ENCODE measurements around the gene ACTBL2.
"Not testable (repeated sequence)": the region's sequence is repeated elsewhere in the genome, so short reads cannot be mapped to it uniquely, and the experiment has no call there.

The ACTBL2 gene

DNA sequence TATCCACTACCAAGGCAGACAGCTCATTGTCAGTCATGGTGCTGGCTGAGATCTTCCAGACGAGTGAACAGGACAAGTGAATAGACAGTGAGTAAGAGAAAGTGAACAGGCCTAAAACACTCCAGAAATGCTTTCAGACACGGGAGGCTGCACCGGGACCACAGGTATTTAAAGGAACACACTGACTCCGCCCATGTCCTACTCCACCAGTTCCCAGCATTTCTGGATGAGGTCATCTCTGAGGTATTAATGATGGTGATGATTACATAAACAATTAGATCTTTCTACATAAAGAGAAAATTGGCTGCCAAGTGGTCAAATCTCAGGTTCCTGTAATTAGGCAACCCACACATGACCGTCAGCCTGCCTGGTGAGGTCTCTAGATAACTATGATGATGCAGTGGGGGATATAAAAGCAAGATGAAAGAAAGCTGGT lies at the start of gene ACTBL2:
Gene ACTBL2 (minus strand): TSS at position 141 of the 436 bp plus-strand sequence. CDS start 104 bp downstream, at position 37.
- no peak for DNase-seq

- no peak for DNase-seq
These were observed 48.7 kb upstream of the ACTBL2 start for GRCh38 chr5:57531333-57531732.

- DNase-seq: no peak
These were observed 47.3 kb upstream of the ACTBL2 start for GRCh38 chr5:57529864-57530263.

DNA sequence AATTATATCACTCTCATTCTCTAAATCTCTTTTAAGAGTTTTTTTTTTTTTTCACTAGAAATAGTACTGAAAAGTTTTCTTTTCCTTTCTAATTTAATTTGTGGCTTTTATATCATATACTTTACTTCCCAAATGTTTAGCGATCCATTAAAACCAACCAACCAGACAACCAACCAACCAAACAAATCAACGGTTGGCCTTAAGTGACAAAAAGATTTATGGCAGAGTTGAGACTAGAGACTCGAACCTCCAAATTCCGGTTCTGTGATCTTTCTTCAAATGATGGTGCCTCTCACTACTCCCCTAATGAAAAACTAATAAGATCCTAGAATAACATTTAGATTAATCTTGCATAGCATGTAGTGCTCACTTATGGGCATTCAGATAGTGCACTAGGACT lies 45.3 kb upstream of the ACTBL2 start:
- no peak for DNase-seq

GRCh38 chr5:57524348-57525060 lies 41.9 kb upstream of the ACTBL2 start:
- no peak for DNase-seq

DNA sequence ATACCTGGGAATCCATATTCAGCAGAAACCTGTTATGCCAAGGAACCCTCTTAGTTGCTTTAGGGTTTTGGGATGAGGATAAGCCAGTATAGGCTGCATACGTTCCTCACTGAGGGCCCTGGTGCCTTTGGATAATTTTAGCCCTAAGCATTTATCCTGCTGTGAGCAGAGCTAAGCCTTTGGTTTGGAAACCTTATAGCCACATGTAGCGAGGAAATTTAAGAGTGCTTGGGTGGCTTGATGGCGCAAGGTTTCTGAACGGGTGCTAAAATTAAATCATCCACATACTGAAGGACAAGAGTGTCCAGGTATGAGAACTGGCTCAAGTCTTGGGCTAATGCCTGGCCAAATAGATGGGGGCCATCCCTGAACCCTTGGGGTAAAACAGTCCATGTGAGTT lies 39.9 kb upstream of the ACTBL2 start:
- not testable (repeated sequence) for DNase-seq

- not testable (repeated sequence) for DNase-seq
These were observed 35.8 kb upstream of the ACTBL2 start for GRCh38 chr5:57518415-57518814.

DNA sequence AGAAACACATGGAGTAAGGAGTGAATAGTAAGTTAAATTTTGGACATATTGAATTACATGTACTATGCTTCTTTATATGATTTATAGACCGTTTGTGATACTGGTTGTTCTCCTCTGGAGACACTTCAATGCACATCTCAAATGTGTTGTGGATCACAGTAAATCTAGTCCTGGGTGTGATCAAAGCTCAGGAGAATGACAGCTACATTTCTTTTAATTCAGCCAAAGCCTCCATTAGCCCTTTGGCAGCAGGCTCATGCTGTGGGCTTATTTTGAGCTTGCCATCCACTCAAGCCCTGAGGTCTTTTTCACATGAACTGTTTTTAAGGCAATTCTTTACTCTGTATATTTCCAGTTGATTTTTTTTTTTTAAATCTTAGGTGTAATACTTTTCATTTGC lies 34.6 kb upstream of the ACTBL2 start:
- no peak for DNase-seq

- DNase-seq: no peak
These were observed 31.2 kb upstream of the ACTBL2 start for GRCh38 chr5:57513785-57514184.

GRCh38 chr5:57511321-57511720 lies 28.7 kb upstream of the ACTBL2 start:
- no peak for DNase-seq

GRCh38 chr5:57509501-57510260 lies 27.1 kb upstream of the ACTBL2 start:
- DNase-seq: no peak

GRCh38 chr5:57508211-57508610 lies 25.6 kb upstream of the ACTBL2 start:
- no peak for DNase-seq

- DNase-seq: no peak
These were observed 22.9 kb upstream of the ACTBL2 start for GRCh38 chr5:57505272-57506200.

DNA sequence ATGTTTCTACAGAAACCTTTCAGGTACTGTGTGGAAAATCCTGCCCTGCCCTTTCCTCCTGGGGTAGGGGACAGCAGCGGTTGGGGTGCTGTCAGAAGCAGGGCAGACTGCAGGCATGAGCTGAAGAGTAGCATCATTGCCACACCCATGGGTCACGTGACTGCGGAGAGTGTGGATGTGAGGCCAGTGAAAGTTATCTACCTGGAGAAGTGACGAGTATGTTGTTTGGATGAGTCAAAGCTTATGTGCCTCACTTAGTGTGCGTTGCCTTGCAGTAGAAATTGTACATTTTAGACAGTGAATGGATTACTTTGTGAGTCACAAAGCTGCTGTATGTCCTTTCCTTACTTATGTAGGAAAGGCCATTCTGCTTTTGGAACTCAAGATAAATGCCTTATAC lies 21.7 kb upstream of the ACTBL2 start:
- DNase-seq: no peak

GRCh38 chr5:57503433-57503832 lies 20.8 kb upstream of the ACTBL2 start:
- no peak for DNase-seq

DNA sequence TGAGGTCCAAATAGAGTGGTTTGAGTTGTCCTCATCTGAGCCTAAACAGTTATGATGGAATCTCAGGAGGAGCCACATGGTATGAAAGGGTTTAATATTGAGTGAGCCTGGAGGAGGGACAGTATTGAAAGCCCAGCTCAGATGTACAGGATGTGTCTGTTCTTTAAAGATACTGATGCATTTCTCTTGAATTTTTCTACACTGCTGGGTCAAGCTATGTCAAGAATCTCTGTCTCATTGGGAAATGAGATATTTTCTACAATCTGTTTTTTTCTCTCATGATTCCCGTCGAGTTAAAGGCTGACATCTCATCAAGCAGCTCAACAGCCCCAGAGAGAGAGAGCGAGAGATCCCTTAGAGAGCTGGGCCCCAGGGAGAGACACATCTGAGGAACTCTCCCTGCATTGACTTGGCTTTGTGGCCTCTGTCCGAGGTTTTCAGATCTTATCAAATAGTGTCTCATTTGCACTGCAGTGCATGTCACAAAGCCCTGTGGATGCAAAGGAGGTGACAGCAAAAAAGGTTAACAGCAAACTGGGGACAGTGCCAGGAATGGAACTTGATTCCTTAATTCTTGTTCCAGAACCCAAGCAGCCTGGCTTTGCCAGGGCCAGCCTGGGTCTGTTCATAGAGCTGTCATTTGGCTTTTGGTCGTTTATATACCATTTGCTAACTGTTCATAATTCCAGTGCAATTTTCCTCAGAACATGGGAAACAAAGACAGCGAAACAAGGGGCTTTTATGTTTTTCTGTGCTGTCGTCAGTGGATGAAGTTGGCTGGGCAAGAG lies 19.0 kb upstream of the ACTBL2 start:
- no peak for DNase-seq

DNA sequence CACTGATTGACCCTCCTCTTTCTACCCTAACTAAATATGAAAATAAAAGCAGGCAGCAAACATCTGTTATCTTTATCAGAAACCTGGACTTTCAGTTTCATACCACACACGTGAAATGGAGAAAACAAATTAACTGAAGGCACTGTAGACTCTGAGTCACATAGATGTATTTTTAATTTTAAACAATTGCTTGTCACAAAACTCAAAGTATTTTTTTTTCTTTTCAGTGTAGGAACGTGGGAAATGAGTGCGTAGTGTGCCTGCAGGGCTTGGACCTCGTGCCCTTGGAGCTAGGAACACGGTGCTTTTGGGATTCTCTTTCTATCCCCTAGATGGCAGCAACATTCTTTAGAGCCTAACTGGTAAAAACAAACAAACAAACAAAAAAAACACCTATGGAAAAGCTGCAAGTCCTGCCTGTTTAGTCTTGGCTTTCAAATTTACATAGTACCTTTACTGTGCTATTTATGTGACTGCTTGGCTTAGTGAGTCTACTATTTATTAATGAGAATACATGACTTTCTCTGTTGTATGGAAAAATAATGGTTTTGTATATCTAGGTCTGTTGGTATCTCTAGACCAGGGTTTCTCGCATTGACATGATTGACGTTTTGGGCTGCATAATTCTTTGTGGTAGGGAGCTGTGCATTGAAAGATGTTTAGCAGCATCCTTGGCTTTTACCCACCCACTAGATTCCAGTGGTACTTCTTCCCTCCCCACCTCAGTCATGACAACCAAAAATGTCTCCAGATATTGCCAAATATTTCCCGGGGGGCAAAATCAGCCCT lies 16.8 kb upstream of the ACTBL2 start:
- DNase-seq: peak; percentile 25

- no peak for DNase-seq
These were observed 15.1 kb upstream of the ACTBL2 start for GRCh38 chr5:57497733-57498132.

GRCh38 chr5:57495285-57496086 lies 12.9 kb upstream of the ACTBL2 start:
- DNase-seq: peak; percentile 8
